GM10248 (cell line): ENCODE measurements around the gene GLUD2.
"Not testable (repeated sequence)": the region's sequence is repeated elsewhere in the genome, so short reads cannot be mapped to it uniquely, and the experiment has no call there.

Source experiments
- CTCF ChIA-PET: fragments of 300-600 bp; sonication (Branson Sonifier 250); formaldehyde crosslinking; extraction: SDS; loops from one replicate; lab custom pipeline; 2021; ENCODE audit warnings: antibody characterized with exemption; lab: Yijun Ruan, JAX
- POLR2A ChIA-PET: fragments of 350-650 bp; sonication (Branson Sonifier 250); formaldehyde crosslinking; extraction: SDS; loops from one replicate; lab custom pipeline; 2020; ENCODE audit warnings: antibody characterized with exemption; lab: Yijun Ruan, JAX
- DNase-seq: peaks from one replicate; pipeline ENCODE4 v3.0.0; 2012; ENCODE audit errors: extremely low spot score
- TF ChIP-seq, protein P1 (sequence below): IDR thresholded peaks from 2 replicates; pipeline ENCODE4 v1.5.1; 2012; ENCODE audit warnings: mild to moderate bottlenecking, low read depth; ENCODE audit errors: extremely low read depth, missing control alignments, control extremely low read depth

The GLUD2 gene

DNA sequence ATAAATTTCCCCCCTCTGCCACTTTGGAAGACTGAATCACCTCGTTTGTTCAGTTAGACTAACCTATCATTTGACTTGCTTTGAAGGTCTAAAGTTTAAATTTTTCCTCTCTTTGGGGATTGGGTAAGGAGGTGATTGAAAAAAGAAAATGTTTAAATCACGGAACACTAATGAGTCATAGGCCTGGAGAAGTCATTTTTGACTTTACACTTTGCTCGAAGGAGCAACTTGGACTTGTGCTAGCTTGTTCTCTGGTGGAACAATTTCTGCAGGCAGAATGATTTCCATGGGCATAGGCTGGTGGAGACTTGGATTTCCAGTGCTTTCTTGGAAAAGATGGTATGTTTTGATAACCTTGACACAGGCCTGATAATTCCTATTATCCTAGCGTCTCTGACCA, 10.5 kb upstream of the GLUD2 start:
- POLR2A ChIA-PET: no interaction called here
- CTCF ChIA-PET: no interaction called here
- no peak for DNase-seq
- TF ChIP-seq, protein P1, sequence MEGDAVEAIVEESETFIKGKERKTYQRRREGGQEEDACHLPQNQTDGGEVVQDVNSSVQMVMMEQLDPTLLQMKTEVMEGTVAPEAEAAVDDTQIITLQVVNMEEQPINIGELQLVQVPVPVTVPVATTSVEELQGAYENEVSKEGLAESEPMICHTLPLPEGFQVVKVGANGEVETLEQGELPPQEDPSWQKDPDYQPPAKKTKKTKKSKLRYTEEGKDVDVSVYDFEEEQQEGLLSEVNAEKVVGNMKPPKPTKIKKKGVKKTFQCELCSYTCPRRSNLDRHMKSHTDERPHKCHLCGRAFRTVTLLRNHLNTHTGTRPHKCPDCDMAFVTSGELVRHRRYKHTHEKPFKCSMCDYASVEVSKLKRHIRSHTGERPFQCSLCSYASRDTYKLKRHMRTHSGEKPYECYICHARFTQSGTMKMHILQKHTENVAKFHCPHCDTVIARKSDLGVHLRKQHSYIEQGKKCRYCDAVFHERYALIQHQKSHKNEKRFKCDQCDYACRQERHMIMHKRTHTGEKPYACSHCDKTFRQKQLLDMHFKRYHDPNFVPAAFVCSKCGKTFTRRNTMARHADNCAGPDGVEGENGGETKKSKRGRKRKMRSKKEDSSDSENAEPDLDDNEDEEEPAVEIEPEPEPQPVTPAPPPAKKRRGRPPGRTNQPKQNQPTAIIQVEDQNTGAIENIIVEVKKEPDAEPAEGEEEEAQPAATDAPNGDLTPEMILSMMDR: no peak

GRCh38 chrX:121050781-121051180, 3.4 kb downstream of the GLUD2 start:
- no peak for DNase-seq
- TF ChIP-seq, protein P1: no peak
- ChIA-PET CTCF (no interaction called here), POLR2A (no interaction called here)

DNA sequence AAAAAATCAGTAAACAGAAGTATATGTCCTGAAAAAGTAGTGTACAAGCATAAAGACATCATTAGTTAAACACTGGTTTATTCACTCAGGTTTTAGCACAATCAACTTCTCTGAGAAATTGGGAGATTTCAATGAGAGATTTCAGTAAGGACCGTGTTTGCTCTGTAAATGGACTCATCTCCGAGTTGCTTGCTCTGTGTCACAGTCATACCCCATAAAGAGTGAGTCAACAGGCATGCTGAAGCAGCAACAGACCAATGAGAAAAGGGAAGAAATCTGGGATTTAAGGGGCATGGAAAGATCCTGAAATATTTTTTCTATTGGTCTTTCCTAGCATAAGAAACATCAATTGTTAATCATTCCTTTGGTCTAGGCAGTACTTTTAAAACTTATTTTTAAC, 4.7 kb downstream of the GLUD2 start:
- POLR2A ChIA-PET: no interaction called here
- TF ChIP-seq, protein P1: no peak
- CTCF ChIA-PET: no interaction called here
- no peak for DNase-seq

DNA sequence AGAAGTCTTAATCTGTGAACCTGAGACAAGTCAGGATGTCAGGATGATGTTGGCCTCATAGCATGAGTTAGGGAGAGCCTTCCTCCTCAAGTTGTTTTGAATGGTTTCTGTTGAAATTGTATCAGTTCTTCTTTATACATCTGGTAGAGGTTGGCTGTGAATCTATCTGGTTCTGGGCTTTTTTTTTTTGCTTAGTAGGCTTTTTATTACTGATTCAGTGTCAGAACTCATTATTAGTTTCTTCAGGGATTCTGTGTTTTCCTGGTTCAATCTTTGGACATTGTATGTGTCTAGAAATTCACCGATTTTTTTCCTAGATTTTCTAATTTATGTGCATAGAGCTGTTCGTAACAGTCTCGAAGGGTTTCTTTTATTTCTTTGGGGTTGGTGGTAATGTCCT, 14.9 kb downstream of the GLUD2 start:
- TF ChIP-seq, protein P1: no peak
- POLR2A ChIA-PET: no interaction called here
- DNase-seq: no peak
- CTCF ChIA-PET: no interaction called here

DNA sequence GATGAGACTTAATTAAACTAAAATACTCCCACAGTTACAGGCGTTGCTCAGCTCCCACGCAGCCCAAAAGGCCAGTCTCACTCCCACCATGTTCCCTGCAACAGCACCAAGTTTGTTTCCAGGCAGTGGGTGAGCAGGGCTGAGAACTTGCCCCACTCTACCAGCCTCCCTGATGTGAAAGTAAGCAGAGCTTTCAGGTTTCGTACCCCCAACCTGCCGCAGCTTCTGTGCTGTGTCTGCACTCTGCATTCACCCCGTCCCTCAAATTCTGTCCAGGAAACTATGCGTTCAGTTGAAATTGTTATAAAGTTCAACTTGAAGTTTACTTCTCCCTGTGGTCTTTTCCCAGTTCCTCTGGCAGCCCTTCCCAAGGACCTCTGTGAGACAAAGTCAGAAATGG, 17.2 kb downstream of the GLUD2 start:
- ChIA-PET CTCF (no interaction called here), POLR2A (no interaction called here)
- TF ChIP-seq, protein P1: no peak
- DNase-seq: no peak

DNA sequence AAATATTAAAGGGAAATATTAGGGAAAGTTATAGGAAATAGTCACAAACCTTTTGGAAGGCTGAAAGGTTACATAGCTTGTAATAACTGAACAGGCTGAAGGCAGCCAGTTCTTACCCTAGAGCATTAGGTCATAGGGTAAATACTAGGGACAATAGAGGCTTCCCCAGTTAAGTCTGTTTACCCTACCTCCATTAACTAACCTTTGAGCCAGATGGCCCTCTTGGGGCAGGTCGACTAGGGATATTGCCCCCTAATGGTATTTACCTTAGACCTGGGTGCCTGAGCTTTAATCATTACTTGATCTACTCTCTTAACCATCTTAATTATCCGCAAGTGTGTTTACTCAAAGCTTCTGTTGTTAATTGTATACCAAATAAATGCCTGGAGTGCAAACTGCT, 36.8 kb downstream of the GLUD2 start:
- POLR2A ChIA-PET, CTCF ChIA-PET: not testable (repeated sequence)

DNA sequence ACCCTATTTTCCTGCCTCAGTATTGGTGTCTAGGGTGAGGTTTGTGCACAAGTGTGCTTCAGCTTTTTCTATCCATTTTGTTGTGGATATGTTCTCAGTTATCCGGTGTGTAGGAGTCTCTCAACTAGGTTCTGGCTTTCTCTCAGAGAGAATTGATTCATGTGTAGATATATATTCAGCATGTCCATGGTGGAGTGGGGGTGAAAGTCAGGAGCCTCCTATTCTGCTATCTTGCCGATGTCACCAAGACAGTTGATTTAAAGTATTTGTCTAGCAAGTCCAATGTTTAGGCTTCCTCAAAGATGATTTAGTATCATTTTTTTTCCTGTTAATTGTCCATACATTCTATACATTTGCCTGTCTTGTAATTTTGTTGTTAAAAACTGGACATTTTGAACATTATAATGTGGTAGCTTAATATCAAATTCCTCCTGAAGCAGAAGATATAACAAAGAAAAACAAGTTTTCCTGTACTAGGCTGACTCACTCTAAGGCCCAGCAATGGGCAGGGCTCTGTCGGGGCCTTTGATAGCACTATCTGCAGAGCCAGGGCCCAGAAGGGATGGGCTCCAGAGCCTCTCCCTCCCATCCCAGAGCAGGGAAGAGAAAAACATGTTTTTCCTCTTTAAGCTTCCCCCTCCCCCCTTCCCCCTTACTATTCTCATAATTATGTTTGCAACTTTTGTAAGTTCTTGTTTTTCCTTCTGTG, 37.6 kb downstream of the GLUD2 start:
- POLR2A ChIA-PET: interaction anchor here (0.8 kb wide), 1 partner anchor 215 kb away, joined by 6 read pairs; no protein-coding TSS in a partner anchor
- CTCF ChIA-PET: no interaction called here
- TF ChIP-seq, protein P1: no peak

More for the DNA sequence above, 36.8 kb downstream of the GLUD2 start:
- DNase-seq: not testable (repeated sequence)

More for the DNA sequence above, 37.6 kb downstream of the GLUD2 start:
- no peak for DNase-seq
